Measurements from ENCODE around the gene TEX48.

The TEX48 gene

GRCh38 chr9:114624677-114625076 lies 57.3 kb downstream of the TEX48 start:
- FAIRE-seq (no peak), DNase-seq (ENCODE audit: low spot score) (no peak)

GRCh38 chr9:114621975-114622609 lies 59.9 kb downstream of the TEX48 start:
- FAIRE-seq = no peak
- DNase-seq (ENCODE audit: low spot score) = peak; percentile 64

GRCh38 chr9:114621561-114621960 lies 60.4 kb downstream of the TEX48 start:
- FAIRE-seq (no peak), DNase-seq (ENCODE audit: low spot score) (no peak)

GRCh38 chr9:114619191-114619761 lies 62.7 kb downstream of the TEX48 start:
- DNase-seq (ENCODE audit: low spot score) (no peak), FAIRE-seq (no peak)

GRCh38 chr9:114616684-114617520 lies 65.1 kb downstream of the TEX48 start:
- FAIRE-seq = no peak
- no peak for DNase-seq (ENCODE audit: low spot score)
